IPS-11a (cell line): ENCODE measurements around the gene NUP107.
A peak's percentile ranks its signal among the peaks of the same experiment; 100 is the strongest.

Experiments
- H3K4me3 ChIP-seq: one replicate; pipeline ENCODE4 v1.5.1; 2013; ENCODE audit warnings: low read depth, low read length, control low read depth

Gene NUP107

GRCh38 chr12:68733661-68734071 is 46.9 kb downstream of the NUP107 start:
- H3K4me3 ChIP-seq: no peak overlapping the region

- H3K4me3 ChIP-seq: no peak overlapping the region
Observed at GRCh38 chr12:68739891-68740290, 53.1 kb downstream of the NUP107 start.

- H3K4me3 ChIP-seq: no peak overlapping the region
Observed at GRCh38 chr12:68743356-68743755, 56.6 kb downstream of the NUP107 start.

GRCh38 chr12:68745376-68745903 is 58.7 kb downstream of the NUP107 start:
- peak overlapping the region; percentile 89 for H3K4me3 ChIP-seq

- H3K4me3 ChIP-seq: peak within 1 kb of the TSS; percentile 89
Observed at GRCh38 chr12:68745904-68746571, 59.3 kb downstream of the NUP107 start, which contains the start of gene SLC35E3. TSS of gene SLC35E3 (plus strand) at chr12:68746176. CDS start at chr12:68746378, 202 bp downstream.

- peak overlapping the region; percentile 89 for H3K4me3 ChIP-seq
Observed at GRCh38 chr12:68746572-68747180, 59.9 kb downstream of the NUP107 start.

- no peak overlapping the region for H3K4me3 ChIP-seq
Observed at GRCh38 chr12:68749443-68749842, 62.7 kb downstream of the NUP107 start.

- no peak overlapping the region for H3K4me3 ChIP-seq
Observed at GRCh38 chr12:68749861-68750260, 63.1 kb downstream of the NUP107 start.

GRCh38 chr12:68750506-68750905 is 63.7 kb downstream of the NUP107 start:
- H3K4me3 ChIP-seq: no peak overlapping the region

- H3K4me3 ChIP-seq: no peak overlapping the region
Observed at GRCh38 chr12:68755536-68756243, 68.9 kb downstream of the NUP107 start.

GRCh38 chr12:68759852-68760251 is 73.1 kb downstream of the NUP107 start:
- no peak overlapping the region for H3K4me3 ChIP-seq

GRCh38 chr12:68760806-68761441 is 74.1 kb downstream of the NUP107 start:
- H3K4me3 ChIP-seq: no peak overlapping the region

- H3K4me3 ChIP-seq: no peak overlapping the region
Observed at GRCh38 chr12:68761442-68761812, 74.6 kb downstream of the NUP107 start.

GRCh38 chr12:68761901-68762630 is 75.3 kb downstream of the NUP107 start:
- H3K4me3 ChIP-seq: no peak overlapping the region

- H3K4me3 ChIP-seq: no peak overlapping the region
Observed at GRCh38 chr12:68762691-68763090, 75.9 kb downstream of the NUP107 start.

GRCh38 chr12:68765696-68766095 is 78.9 kb downstream of the NUP107 start:
- no peak overlapping the region for H3K4me3 ChIP-seq

GRCh38 chr12:68766646-68767045 is 79.9 kb downstream of the NUP107 start:
- no peak overlapping the region for H3K4me3 ChIP-seq

GRCh38 chr12:68767191-68767590 is 80.4 kb downstream of the NUP107 start:
- H3K4me3 ChIP-seq: no peak overlapping the region

- H3K4me3 ChIP-seq: no peak overlapping the region
Observed at GRCh38 chr12:68768431-68768939, 81.7 kb downstream of the NUP107 start.

GRCh38 chr12:68769941-68770340 is 83.2 kb downstream of the NUP107 start:
- no peak overlapping the region for H3K4me3 ChIP-seq
